T-helper 17 cell (primary cell): ENCODE measurements around the gene DCUN1D1. TPM values are rescaled to one million over a fixed set of nuclear protein-coding genes. Genes with fewer than 3 reads are reported as not detected.

Source experiments
- ATAC-seq: fragments of 150-1000 bp; cut with Tn5 transposase; 2 replicates; pipeline ENCODE4 v1.10.0; 2021; ENCODE audit warnings: mild to moderate bottlenecking, moderate library complexity
- DNase-seq, 3 donors: peaks; one replicate each; pipeline versions ENCODE4 v3.0.0 to v3.0.0-alpha.2; 2020 to 2021
- H3K9me3 ChIP-seq: one replicate; pipeline ENCODE4 v1.7.0; 2013; ENCODE audit warnings: low read length, mild to moderate bottlenecking; ENCODE audit not compliant: control insufficient read depth, poor library complexity, severe bottlenecking
- H3K27ac Mint-ChIP-seq: one replicate; pipeline ENCODE4 v1.8.0; 2022; ENCODE audit warnings: mild to moderate bottlenecking, moderate library complexity, mixed read lengths
- H3K27me3 Mint-ChIP-seq: one replicate; pipeline ENCODE4 v1.8.0; 2022; ENCODE audit warnings: mixed read lengths
- H3K36me3 Mint-ChIP-seq: one replicate; pipeline ENCODE4 v1.8.0; 2022; ENCODE audit warnings: low read depth, mixed read lengths
- H3K4me1 Mint-ChIP-seq: one replicate; pipeline ENCODE4 v1.8.0; 2022; ENCODE audit warnings: mild to moderate bottlenecking, mixed read lengths
- H3K4me3 Mint-ChIP-seq: one replicate; pipeline ENCODE4 v1.8.0; 2022; ENCODE audit warnings: mild to moderate bottlenecking, moderate library complexity, mixed read lengths
- total RNA-seq, 4 donors: library from RNA in 2 of 4; stranded (reverse) in 2 of 4; gene quantifications; one replicate each; pipeline ENCODE4 v1.2.3 and lab custom pipeline; 2022 to 2026

The DCUN1D1 gene
- total RNA-seq, 2 donors from 2014 or later, result 32.7 to 51.5 TPM

DNA sequence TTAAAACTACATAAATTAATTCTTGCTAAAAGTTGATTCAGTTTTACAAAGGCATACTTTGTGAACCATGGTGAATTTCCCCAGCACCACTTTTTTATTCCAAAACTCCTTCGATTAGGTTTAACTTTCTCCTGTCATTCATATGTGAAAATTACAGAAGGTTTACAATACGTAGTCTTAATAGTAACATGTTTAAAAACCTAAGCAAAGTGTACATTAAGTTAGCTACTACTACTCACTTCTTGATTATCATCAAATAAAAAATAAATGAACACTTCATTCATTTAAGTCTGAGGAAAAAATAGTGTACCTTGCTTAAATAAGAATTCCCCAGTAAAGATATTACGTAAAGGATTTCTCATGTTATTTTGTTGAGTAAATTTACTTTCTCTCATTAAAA is 38.6 kb downstream of the DCUN1D1 start:
- ATAC-seq (no peak), DNase-seq (no peak)
- Mint-ChIP-seq H3K4me3 (no peak overlapping the region), H3K27me3 (no peaks in the 10 kb centered on the region), H3K4me1 (peaks cover 14% of the 10 kb centered on the region), H3K27ac (no peak overlapping the region), H3K36me3 (peaks cover 3% of the 10 kb centered on the region)
- no peaks in the 10 kb centered on the region for H3K9me3 ChIP-seq

DNA sequence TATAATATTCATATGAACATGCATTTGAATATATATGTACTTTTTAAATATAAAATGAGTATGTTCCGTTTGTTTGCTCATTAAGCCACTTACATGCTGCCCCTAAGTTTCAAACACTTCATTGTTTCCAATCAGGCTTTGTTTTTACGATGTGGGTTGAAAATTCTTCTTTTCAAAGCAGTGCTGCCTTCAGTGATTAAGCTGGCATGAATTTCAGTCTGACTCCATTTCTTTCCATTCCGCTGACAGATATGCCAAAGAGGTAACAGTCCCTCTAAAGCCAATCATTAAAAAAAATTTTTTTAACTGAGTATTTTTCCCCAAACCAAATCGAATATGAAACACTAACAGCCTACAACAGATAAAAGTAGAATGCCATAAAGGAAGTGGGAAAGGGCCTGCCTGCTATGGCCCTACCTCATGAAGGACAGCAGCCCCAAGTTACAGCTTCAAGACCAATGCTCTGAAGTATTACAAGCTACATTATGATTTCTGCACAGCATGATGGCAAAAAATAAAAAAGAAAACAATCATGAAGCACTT is 40.0 kb downstream of the DCUN1D1 start:
- DNase-seq (no peak), ATAC-seq (no peak)
- H3K27me3 Mint-ChIP-seq, result no peaks in the 10 kb centered on the region
- H3K9me3 ChIP-seq, result no peaks in the 10 kb centered on the region
- no peak overlapping the region for H3K27ac Mint-ChIP-seq
- peaks cover 17% of the 10 kb centered on the region for H3K4me1 Mint-ChIP-seq
- H3K36me3 Mint-ChIP-seq, result no peaks in the 10 kb centered on the region
- H3K4me3 Mint-ChIP-seq, result no peak overlapping the region

DNA sequence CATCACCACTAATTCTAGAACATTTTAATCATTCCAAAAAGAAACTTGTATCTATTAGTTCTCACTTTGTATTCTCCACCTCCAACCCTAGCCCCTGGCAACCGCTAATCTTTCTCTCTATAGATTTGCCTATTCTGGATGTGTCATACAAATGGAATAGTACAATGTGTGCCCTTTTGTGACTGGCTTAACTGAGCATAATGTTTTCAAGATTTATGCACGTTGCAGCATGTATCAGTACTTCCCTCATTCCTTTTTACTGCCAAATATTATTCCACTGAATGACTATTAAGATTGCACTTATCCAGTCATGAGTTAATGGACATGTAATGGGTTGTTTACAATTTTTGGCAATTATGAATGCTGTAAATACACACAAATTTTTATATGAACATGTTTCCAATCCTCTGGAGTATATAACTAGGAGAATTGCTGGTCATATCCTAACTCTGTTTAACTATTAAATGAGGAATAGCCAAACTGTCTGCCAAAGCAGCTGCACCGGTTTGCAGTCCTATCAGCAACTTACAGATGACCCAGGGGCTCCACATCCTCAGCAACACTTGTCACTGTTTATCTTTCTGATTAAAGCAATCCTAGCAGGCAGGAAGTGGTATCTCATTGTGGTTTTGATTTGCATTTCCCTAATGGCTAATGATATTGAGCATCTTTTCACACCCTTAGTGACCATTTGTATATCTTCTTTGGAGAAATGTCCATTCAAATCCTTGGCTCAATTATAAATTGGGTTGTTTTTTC is 42.9 kb downstream of the DCUN1D1 start:
- H3K36me3 Mint-ChIP-seq, result no peaks in the 10 kb centered on the region
- peak overlapping the region; percentile 19 for H3K27ac Mint-ChIP-seq
- no peaks in the 10 kb centered on the region for H3K27me3 Mint-ChIP-seq

DNA sequence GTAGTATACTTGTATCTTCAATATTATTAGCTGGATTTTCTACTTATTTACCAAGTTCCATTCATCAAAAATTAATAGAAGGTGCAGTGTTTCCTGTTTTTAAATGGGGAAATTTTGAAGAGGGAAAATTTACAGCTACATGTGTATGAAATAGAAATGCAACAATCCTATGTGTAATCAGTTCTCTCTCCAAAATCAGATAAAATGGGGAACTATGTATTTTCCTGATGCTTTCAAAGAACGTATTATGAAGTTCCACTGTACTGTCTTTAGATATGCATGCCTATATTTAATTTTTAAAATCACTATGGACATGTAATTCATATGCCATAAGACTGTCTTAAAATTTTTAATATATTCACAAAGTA is 43.4 kb downstream of the DCUN1D1 start:
- ATAC-seq (no peak), DNase-seq (no peak)
- peaks cover 19% of the 10 kb centered on the region for H3K4me1 Mint-ChIP-seq
- H3K27ac Mint-ChIP-seq, result peak overlapping the region; percentile 19
- H3K27me3 Mint-ChIP-seq, result no peaks in the 10 kb centered on the region
- H3K9me3 ChIP-seq, result peaks cover 3% of the 10 kb centered on the region
- H3K4me3 Mint-ChIP-seq, result no peak overlapping the region
- no peaks in the 10 kb centered on the region for H3K36me3 Mint-ChIP-seq

More for the DNA sequence above, 42.9 kb downstream of the DCUN1D1 start:
- no peak for DNase-seq
- no peak for ATAC-seq
- no peak overlapping the region for H3K4me3 Mint-ChIP-seq
- H3K4me1 Mint-ChIP-seq, result peaks cover 19% of the 10 kb centered on the region
- peaks cover 2% of the 10 kb centered on the region for H3K9me3 ChIP-seq

DNA sequence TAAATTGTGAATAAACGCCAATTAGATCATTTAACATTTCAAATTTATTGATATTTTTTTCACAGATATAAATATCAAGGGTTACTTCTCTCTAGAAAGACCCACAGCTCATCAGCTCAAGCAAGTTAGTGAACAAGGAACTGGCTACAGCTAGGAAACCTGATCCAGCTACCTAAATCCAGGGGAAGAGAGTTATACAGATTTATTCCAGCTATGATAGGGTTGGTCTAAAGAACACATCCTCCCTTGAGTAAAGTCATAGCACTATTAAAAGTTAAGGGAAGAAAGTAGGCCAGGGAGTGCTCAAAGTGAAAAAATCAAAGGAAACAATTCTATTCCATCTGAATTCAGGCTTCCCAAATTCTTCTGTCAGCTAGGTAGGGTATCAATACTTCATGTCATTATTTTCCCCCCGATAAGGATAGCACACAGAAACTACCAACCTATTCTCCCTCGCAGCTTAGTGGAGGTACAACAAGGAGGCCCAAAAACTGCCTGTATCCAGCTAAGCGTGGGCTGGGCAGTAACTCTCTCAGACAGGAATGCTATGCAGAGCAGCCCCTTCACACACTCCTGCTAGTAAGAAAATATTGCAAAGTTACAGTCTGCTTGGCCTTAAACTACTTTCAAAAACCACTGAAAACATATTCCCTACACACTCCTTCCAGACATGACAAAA is 44.0 kb downstream of the DCUN1D1 start:
- H3K4me1 Mint-ChIP-seq, result peaks cover 19% of the 10 kb centered on the region
- H3K9me3 ChIP-seq, result peaks cover 3% of the 10 kb centered on the region
- no peak for ATAC-seq
- no peaks in the 10 kb centered on the region for H3K27me3 Mint-ChIP-seq
- peak overlapping the region; percentile 60 for H3K27ac Mint-ChIP-seq
- H3K4me3 Mint-ChIP-seq, result no peak overlapping the region
- DNase-seq, result no peak
- H3K36me3 Mint-ChIP-seq, result no peaks in the 10 kb centered on the region

DNA sequence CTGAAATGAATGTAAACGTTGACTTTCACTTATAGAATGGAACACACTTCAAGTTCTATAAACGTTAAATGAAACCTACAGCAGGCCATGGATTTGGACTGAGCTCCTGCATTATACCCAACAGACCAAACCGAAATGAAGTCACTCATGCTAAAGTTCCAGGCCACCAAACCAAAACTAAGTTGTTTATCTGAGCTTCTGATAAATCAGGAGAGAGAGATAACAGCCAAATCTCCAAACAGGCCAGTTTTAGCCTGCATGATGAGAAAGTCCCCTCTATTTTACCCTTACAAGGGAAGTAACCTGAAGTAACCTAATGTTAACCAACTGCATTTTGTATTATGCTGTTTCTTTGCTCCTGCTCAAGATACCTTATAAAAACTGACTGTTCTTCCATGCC is 44.5 kb downstream of the DCUN1D1 start:
- H3K9me3 ChIP-seq, result peaks cover 3% of the 10 kb centered on the region
- ATAC-seq, result no peak
- Mint-ChIP-seq H3K4me3 (no peak overlapping the region), H3K4me1 (peaks cover 19% of the 10 kb centered on the region), H3K36me3 (no peaks in the 10 kb centered on the region), H3K27me3 (no peaks in the 10 kb centered on the region), H3K27ac (peak overlapping the region; percentile 60)
- DNase-seq, result no peak

DNA sequence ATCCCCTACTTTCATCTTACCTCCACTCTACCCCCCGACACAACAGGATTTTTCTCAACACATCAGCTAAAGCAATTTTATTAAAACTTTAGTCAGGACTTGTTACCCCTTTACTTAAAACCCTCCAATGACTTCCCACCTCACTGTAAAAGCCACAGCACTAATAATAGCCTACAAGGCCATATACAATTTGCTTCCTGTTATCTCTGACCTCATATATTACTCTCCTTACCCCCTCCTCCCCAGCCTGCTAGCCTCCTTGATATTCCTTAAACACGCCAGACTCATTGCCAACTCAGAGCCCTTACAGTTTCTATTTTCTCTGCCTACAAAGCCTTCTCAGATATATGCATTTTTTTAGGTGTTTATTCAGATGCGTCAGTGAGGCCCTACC is 54.4 kb downstream of the DCUN1D1 start:
- Mint-ChIP-seq H3K27ac (no peak overlapping the region), H3K4me1 (no peaks in the 10 kb centered on the region), H3K4me3 (no peak overlapping the region), H3K36me3 (peaks cover 3% of the 10 kb centered on the region), H3K27me3 (no peaks in the 10 kb centered on the region)
- DNase-seq (no peak), ATAC-seq (no peak)
- peaks cover 4% of the 10 kb centered on the region for H3K9me3 ChIP-seq

DNA sequence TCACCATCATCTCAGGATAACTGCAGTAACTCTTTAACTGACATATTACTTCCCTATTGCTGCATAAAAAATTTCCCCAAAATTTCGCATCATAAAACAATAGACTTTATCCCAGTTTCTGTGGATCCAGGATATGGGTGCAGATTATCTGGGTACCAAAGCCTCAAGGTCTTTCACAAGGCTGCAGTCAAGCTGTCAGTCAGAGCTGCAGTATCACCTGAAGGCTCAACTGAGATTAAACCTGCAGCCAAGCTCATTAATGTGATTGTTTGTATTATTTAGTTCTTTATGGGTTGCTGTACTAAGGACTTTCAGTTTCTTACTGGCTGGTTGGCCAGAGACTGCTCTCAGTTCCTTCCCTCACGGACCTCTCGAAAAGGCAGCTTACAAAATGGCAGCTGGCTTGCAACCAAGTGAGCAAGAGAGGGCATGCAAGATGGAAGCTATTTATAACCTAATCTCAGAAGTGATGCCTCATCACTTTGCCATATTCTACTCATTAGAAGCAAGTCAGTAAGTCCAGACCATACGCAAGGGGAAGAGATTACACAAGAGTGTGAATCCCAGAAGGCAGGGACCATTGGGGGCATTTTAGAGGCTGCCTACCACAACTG is 54.9 kb downstream of the DCUN1D1 start:
- H3K4me3 Mint-ChIP-seq, result no peak overlapping the region
- no peaks in the 10 kb centered on the region for H3K4me1 Mint-ChIP-seq
- H3K36me3 Mint-ChIP-seq, result peaks cover 3% of the 10 kb centered on the region
- no peak for ATAC-seq
- no peaks in the 10 kb centered on the region for H3K27me3 Mint-ChIP-seq
- H3K9me3 ChIP-seq, result peaks cover 4% of the 10 kb centered on the region
- no peak for DNase-seq
- no peak overlapping the region for H3K27ac Mint-ChIP-seq

DNA sequence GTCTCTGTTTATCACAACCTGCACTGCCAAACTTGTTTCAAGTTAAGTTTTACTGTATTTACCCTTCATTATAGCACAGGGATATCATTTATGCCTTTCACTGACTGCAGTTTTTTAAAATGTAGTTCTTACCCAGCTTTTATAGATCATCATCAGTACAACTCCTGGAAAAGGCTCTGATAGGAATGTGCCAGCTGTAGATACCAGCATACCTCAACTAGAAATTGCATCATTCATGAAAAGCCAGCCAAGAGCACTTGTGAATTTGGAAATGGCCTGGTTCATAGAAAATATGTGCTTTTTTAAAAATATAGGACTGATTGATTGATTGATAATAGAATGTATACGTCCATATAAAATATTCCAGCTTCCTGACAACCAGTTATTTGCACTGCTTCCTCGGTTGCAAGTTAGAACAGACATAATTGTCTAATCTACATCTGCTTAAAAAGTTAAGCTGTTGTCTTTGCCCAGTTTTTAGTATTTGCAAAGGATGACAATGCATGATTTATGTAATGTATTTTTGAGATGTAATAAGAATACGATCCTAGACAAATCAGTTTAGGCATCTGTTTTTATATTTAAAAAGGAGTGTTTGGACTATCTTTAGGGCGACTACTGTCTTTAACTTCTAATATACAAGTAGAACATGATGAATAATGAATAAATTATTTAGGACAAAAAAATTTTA is 58.5 kb downstream of the DCUN1D1 start:
- Mint-ChIP-seq H3K27ac (no peak overlapping the region), H3K4me3 (no peak overlapping the region), H3K27me3 (no peaks in the 10 kb centered on the region), H3K4me1 (no peaks in the 10 kb centered on the region), H3K36me3 (no peaks in the 10 kb centered on the region)
- DNase-seq (no peak), ATAC-seq (no peak)
- peaks cover 4% of the 10 kb centered on the region for H3K9me3 ChIP-seq

DNA sequence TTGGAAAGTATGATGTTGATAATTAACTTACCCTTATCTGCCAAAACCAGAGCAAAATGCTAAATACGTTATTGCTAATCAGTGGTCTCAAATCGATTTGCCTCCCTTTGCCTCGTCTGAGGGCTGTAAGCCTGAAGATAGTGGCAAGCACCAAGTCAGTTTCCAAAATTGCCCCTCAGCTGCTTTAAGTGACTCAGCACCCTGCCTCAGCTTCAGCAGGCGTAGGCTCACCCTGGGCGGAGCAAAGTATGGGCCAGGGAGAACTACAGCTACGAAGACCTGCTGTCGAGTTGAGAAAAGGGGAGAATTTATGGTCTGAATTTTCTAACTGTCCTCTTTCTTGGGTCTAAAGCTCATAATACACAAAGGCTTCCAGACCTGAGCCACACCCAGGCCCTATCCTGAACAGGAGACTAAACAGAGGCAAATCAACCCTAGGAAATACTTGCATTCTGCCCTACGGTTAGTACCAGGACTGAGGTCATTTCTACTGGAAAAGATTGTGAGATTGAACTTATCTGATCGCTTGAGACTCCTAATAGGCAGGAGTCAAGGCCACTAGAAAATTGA is 59.7 kb downstream of the DCUN1D1 start:
- Mint-ChIP-seq H3K27me3 (no peaks in the 10 kb centered on the region), H3K4me1 (no peaks in the 10 kb centered on the region), H3K4me3 (no peak overlapping the region), H3K27ac (peak overlapping the region; percentile 16), H3K36me3 (no peaks in the 10 kb centered on the region)
- no peak for ATAC-seq
- peaks cover 3% of the 10 kb centered on the region for H3K9me3 ChIP-seq
- DNase-seq, result no peak

DNA sequence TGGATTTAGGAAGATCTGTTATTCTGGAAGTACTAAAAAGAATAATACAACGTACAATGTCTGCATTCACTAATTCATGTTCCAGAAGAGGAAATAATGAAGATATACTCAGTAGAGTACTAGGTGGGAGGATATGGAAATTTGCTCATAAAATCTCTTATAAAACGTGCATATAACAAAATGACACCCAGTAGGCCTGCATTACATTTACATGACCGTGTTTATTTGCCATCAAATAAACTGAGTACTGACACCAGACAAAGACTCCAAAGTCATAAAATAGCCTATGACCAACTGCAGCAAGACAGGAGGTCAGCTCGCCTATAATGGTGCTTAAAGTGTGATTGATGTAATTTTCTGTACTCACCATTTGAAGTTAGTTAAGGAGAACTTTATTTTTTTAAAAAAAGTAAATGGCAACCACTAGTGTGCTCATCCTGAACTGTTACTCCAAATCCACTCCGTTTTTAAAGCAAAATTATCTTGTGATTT is 60.4 kb downstream of the DCUN1D1 start:
- H3K9me3 ChIP-seq, result no peaks in the 10 kb centered on the region
- DNase-seq (no peak), ATAC-seq (no peak)
- Mint-ChIP-seq H3K27ac (no peak overlapping the region), H3K4me3 (no peak overlapping the region), H3K4me1 (no peaks in the 10 kb centered on the region), H3K27me3 (no peaks in the 10 kb centered on the region), H3K36me3 (no peaks in the 10 kb centered on the region)

DNA sequence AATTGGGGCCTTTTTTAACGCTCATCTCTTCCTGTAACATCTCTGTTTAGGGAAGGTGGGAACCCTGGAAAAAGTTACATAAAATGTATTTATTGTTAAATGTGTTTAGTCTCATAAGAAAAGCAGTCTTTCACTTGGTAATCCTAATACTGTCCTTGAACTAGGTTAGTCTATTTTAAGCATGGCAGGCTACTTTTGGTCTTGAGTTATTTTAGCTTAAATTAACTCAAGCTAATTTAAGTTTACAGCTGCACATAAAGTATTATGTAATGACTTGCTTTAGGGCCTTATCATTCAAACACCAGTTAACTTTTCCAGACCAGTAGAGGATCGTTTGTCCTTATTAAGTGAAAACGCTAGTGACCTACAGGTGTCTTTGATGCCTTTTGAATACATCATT is 63.2 kb downstream of the DCUN1D1 start:
- peaks cover 15% of the 10 kb centered on the region for H3K4me1 Mint-ChIP-seq
- no peaks in the 10 kb centered on the region for H3K36me3 Mint-ChIP-seq
- H3K27me3 Mint-ChIP-seq, result no peaks in the 10 kb centered on the region
- H3K9me3 ChIP-seq, result no peaks in the 10 kb centered on the region
- DNase-seq, result no peak
- no peak overlapping the region for H3K27ac Mint-ChIP-seq
- no peak overlapping the region for H3K4me3 Mint-ChIP-seq
- ATAC-seq, result no peak

DNA sequence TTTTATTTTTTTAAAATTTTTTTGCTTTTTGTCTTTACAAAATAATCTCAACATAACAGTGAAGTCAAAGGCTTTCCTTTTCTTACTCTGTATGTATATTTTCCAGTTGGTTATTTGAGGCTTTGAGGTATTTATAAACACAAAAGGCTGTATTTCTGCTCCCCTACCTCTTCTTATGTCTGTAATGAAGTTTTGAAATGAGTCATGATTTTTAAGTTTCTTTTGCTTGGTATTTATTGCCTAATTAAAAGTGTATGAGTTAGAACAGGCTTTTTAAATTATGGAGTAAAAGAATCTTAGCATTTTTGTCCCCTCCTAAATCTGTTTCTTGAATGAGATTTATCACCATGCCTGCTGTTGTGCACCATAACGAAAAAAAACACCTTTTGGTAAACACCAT is 66.0 kb downstream of the DCUN1D1 start:
- peak overlapping the region; percentile 63 for H3K27ac Mint-ChIP-seq
- H3K9me3 ChIP-seq, result no peaks in the 10 kb centered on the region
- H3K4me1 Mint-ChIP-seq, result peaks cover 30% of the 10 kb centered on the region
- ATAC-seq (no peak), DNase-seq (no peak)
- H3K27me3 Mint-ChIP-seq, result no peaks in the 10 kb centered on the region
- H3K4me3 Mint-ChIP-seq, result peak overlapping the region; percentile 43
- peaks cover 2% of the 10 kb centered on the region for H3K36me3 Mint-ChIP-seq
